22Rv1 (cell line): Measurements from ENCODE around the gene PAK4.

Experiments
- H3K27ac ChIP-seq: fragments of 450-650 bp; 2 replicates; pipeline ENCODE4 v1.5.1; 2017
- ZFX ChIP-seq: fragments of 450-650 bp; IDR thresholded peaks from 2 replicates; pipeline ENCODE4 v1.6.1; 2017; ENCODE audit warnings: antibody characterized with exemption, borderline replicate concordance
- TF ChIP-seq, protein P1 (sequence below): fragments of 450-650 bp; IDR thresholded peaks from 2 replicates; pipeline ENCODE4 v1.5.1; 2017; ENCODE audit warnings: mild to moderate bottlenecking

Gene PAK4

DNA sequence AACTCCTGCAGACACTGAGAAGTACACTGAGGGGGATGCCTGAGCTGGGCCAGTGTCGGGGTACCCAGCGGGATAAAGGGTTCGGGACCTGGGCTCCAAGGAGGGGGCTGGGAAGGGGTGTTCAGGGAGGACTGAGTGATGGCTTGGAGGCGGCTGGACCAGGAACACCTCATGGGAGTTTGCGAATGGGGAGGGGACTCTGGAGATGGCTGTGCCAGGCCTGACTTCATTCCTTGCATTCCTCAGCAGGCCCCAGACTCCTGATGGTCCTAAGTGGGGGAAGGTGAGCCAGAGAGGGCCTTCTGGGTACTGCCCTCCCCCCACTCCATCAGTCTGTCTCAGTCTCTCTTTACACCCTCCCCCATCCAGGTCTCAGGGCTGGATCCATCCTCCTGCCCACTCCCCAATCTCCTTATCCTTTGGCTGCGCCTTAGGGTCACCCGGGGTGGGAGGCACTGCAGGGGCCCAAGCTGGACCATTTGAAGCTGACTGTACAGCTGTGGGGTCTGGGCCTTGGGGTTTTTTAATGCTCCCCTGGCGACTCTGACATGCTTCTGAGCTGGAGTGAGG, 13.8 kb downstream of the PAK4 start:
- no peak overlapping the region for H3K27ac ChIP-seq
- no peak for TF ChIP-seq ZFX
- TF ChIP-seq, protein P1, sequence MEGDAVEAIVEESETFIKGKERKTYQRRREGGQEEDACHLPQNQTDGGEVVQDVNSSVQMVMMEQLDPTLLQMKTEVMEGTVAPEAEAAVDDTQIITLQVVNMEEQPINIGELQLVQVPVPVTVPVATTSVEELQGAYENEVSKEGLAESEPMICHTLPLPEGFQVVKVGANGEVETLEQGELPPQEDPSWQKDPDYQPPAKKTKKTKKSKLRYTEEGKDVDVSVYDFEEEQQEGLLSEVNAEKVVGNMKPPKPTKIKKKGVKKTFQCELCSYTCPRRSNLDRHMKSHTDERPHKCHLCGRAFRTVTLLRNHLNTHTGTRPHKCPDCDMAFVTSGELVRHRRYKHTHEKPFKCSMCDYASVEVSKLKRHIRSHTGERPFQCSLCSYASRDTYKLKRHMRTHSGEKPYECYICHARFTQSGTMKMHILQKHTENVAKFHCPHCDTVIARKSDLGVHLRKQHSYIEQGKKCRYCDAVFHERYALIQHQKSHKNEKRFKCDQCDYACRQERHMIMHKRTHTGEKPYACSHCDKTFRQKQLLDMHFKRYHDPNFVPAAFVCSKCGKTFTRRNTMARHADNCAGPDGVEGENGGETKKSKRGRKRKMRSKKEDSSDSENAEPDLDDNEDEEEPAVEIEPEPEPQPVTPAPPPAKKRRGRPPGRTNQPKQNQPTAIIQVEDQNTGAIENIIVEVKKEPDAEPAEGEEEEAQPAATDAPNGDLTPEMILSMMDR = no peak

DNA sequence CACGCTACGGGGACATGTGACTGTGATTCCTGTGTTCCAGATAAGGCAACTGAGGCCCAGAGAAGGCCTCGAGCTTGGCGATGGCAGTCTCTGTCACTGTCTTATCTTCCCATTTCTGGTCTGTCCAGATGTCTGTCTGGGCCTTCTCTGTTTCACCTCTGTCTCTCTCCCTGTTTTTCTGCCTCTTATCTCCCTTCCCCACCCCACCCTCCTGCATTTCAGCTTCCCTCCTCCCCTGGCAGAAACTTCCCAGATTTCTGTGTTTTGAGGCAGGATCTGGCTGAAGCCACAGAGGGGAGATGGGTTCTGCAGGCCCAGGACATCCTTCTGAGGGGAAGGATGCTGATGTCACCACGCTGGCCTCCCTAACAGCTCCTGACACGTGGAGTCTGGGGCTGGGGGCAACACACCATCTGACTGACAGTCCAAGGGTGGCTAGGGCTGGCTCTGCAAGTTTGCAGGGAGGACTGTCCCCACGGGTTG, 14.4 kb downstream of the PAK4 start:
- no peak for TF ChIP-seq ZFX
- TF ChIP-seq, protein P1 = no peak
- H3K27ac ChIP-seq = no peak overlapping the region

DNA sequence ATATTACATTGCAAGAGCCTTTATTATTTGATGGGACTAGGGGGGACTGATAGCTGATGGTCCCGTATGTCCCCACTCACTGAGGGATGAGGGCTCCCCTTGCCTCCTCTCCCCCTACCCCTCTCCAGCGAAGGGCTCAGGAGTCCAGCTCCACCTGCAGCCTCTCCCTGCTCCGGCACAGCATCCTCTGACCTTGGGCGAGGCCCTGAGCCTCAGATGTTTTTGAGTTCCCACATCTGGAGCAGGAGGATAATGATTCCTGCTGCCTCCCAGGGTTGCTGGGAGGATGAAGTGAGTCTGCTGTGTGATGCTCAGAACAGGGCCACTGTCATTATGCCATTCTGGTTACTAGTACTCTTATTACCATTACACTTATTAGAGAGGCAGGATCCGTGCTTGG, 15.0 kb downstream of the PAK4 start:
- H3K27ac ChIP-seq = no peak overlapping the region
- TF ChIP-seq, protein P1 = no peak
- TF ChIP-seq ZFX = no peak

DNA sequence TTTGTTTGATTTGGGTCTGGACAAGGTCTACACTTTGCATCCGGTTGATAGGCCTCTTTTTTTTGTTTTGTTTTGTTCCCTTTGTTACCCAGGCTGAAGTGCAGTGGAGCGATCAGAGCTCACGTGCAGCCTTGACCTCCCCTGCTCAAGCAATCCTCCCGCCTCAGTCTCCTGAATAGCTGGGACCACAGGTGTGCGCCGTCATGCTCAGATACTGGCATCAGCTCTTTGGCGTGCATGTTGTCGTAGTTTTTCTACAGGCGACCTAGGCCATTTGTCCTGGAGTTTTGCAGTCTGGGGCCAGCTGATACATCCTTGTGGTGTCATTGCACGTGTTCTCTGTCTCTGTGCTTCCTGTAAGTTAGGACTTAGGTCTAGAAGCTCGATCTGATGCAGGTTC, 16.3 kb downstream of the PAK4 start:
- no peak overlapping the region for H3K27ac ChIP-seq
- no peak for TF ChIP-seq ZFX
- TF ChIP-seq, protein P1 = no peak

DNA sequence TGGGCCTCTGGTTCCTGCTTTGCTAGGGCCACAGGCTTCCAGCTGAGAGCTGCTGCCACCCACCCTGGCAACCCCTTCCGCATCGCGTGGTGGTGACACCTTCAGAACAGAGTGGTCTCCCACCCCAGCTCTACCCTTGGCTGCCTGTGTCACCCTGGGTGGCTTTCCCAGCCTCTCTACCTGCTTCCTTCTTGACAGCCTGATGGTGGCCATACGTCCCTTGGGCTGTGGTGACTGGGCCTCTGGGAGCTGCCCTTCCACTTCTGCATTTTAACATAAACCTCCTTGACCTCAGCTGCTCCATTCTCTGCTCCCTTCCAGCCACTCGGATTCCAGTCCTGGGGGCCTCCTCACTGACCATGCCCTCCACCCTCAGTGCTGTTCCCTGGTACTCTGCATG, 17.0 kb downstream of the PAK4 start:
- no peak overlapping the region for H3K27ac ChIP-seq
- TF ChIP-seq, protein P1 = no peak
- no peak for TF ChIP-seq ZFX

DNA sequence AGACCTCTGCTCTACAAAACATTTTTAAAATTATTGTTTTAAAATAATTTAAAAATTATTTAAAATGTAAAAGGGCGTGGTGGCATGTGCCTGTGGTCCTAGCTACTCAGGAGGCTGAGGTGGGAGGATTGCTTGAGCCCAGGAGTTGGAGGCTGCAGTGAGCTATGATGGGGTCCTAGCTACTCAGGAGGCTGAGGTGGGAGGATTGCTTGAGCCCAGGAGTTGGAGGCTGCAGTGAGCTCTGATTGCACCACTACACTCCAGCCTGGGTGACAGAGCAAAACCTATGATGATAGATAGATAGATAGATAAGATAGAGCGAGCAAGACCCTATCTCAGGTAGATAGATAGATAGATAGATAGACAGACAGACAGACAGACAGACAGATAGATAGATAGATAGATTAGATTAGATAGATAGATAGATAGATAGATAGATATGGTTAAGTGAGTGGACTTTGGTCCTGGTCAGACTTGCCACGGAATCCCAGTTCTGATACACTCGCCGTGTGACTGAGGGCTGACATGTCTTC, 18.2 kb downstream of the PAK4 start:
- H3K27ac ChIP-seq = peak overlapping the region; percentile 77

DNA sequence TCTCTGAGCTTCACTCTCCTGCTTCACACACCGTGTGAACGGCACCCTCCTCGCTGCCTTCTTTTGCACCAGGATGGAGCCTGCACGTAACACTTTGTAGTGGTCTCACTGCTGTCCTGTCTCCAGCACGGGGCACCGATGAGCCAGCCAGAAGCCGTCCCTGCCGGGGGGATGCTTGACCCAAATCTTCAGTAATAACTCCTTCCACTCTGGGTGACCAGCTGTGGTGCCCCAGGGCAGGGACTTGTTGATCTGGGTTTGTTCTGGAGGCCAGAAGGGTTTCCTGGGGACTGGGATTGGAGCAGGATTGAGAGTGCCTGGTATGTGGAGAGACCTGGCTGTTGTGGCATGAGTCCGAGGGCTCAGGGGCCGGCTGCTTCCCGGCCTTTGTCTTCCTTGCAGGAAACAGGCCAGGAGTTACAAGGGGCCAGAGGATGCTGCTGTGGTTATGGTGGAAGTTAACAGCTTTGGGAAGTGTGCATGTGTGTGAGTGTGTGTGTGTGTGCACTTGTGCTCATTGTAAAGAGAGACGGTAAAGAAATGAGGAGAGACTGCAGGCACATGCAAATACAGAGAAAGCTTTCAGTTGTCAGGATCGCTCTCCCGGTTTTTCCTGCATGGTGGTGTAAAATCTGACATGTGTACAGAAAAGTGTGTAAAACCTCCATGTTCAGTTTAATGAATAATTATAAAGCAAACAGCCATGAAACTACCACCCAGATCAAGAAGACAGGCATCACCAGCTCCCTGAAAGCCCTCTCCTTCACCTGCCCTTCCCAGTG, 18.9 kb downstream of the PAK4 start:
- H3K27ac ChIP-seq = peak overlapping the region; percentile 77
- no peak for TF ChIP-seq ZFX
- TF ChIP-seq, protein P1 = no peak
